Activated naive CD8-positive, alpha-beta T cell treated with anti-CD3 and anti-CD28 coated beads for 36 hours (primary cell): Measurements from ENCODE around the gene ARL15. TPM values are rescaled to one million over a fixed set of nuclear protein-coding genes. Genes with fewer than 3 reads are reported as not detected.

Experiments used
- DNase-seq: peaks from one replicate; pipeline ENCODE4 v3.0.0; 2021
- H3K27ac Mint-ChIP-seq: one replicate; pipeline ENCODE4 v1.8.0; 2022; ENCODE audit warnings: mild to moderate bottlenecking, moderate library complexity, mixed read lengths
- H3K27me3 Mint-ChIP-seq: one replicate; pipeline ENCODE4 v1.8.0; 2022; ENCODE audit warnings: mild to moderate bottlenecking, mixed read lengths
- H3K36me3 Mint-ChIP-seq: one replicate; pipeline ENCODE4 v1.8.0; 2021; ENCODE audit warnings: mild to moderate bottlenecking, mixed read lengths
- H3K4me1 Mint-ChIP-seq: one replicate; pipeline ENCODE4 v1.8.0; 2021; ENCODE audit warnings: mixed read lengths
- H3K4me3 Mint-ChIP-seq: one replicate; pipeline ENCODE4 v1.8.0; 2022; ENCODE audit warnings: mild to moderate bottlenecking, moderate library complexity, mixed read lengths
- H3K9me3 Mint-ChIP-seq: one replicate; pipeline ENCODE4 v1.8.0; 2022; ENCODE audit warnings: mixed read lengths
- total RNA-seq, 2 experiments: library from RNA; stranded (reverse); gene quantifications; one replicate each; pipeline ENCODE4 v1.2.3, GENCODE V29; 2021

Gene ARL15
- total RNA-seq, 2 experiments from 2014 or later = 4.1 to 5.5 TPM

- H3K27ac Mint-ChIP-seq = no peak overlapping the region
- H3K9me3 Mint-ChIP-seq = peaks cover 1% of the 10 kb centered on the region
Measured at GRCh38 chr5:54159893-54160195, 150.5 kb downstream of the ARL15 start.

GRCh38 chr5:54159153-54159892 lies 151.1 kb downstream of the ARL15 start:
- H3K9me3 Mint-ChIP-seq = no peaks in the 10 kb centered on the region
- DNase-seq = no peak
- H3K4me3 Mint-ChIP-seq = no peak overlapping the region

More at GRCh38 chr5:54159893-54160195, 150.5 kb downstream of the ARL15 start:
- H3K4me3 Mint-ChIP-seq = no peak overlapping the region
- H3K27me3 Mint-ChIP-seq = no peaks in the 10 kb centered on the region
- no peak for DNase-seq
- H3K4me1 Mint-ChIP-seq = peaks cover 4% of the 10 kb centered on the region
- H3K36me3 Mint-ChIP-seq = peaks cover 8% of the 10 kb centered on the region

GRCh38 chr5:54156577-54156976 lies 153.8 kb downstream of the ARL15 start:
- Mint-ChIP-seq H3K4me1 (peaks cover 4% of the 10 kb centered on the region), H3K27me3 (no peaks in the 10 kb centered on the region), H3K36me3 (peaks cover 4% of the 10 kb centered on the region), H3K27ac (no peak overlapping the region), H3K9me3 (no peaks in the 10 kb centered on the region), H3K4me3 (no peak overlapping the region)
- no peak for DNase-seq

More at GRCh38 chr5:54159153-54159892, 151.1 kb downstream of the ARL15 start:
- Mint-ChIP-seq H3K4me1 (peaks cover 4% of the 10 kb centered on the region), H3K36me3 (peaks cover 6% of the 10 kb centered on the region), H3K27ac (no peak overlapping the region), H3K27me3 (no peaks in the 10 kb centered on the region)

DNA sequence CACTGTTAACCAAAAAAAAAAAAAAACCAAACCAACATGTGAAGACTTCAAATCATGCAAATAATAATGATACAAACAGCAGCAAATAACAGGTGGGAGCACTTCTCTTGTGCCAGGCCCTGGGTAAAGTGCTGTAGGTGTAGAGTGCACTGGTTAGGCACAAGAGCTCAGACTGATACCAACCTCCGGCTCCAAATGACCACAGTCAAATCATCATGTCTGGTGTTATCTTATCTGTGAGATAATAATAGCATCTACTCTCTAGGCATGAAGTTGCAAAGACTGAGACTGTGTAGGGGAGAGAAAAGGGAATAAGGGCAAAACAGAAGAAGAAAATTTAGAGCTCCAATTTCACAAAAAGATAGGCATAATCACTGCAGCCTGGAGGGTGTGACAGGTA lies 159.5 kb downstream of the ARL15 start:
- no peak overlapping the region for H3K27ac Mint-ChIP-seq

DNA sequence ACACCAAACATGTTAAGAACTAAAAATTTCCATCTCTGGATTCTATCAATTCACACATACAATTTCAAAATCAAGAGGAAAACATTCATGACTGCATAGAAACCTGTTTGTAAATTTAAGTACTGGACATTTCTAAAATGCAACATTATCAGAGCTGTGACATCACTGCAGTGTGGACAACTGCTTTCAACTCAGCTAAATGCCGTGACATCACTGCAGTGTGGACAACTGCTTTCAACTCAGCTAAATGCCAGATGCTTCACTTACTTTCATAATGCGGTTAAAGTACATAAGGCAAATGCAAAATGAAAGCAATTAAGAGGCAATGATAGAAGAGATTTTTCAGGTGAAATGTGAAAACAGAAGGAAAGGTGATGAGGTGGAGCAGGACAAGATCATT lies 161.5 kb downstream of the ARL15 start:
- no peak overlapping the region for H3K4me3 Mint-ChIP-seq
- no peaks in the 10 kb centered on the region for H3K4me1 Mint-ChIP-seq
- no peak for DNase-seq
- H3K9me3 Mint-ChIP-seq = no peaks in the 10 kb centered on the region
- peaks cover 18% of the 10 kb centered on the region for H3K36me3 Mint-ChIP-seq
- no peak overlapping the region for H3K27ac Mint-ChIP-seq
- H3K27me3 Mint-ChIP-seq = no peaks in the 10 kb centered on the region

More for the DNA sequence above, 159.5 kb downstream of the ARL15 start:
- Mint-ChIP-seq H3K4me3 (no peak overlapping the region), H3K4me1 (no peaks in the 10 kb centered on the region), H3K27me3 (no peaks in the 10 kb centered on the region), H3K9me3 (no peaks in the 10 kb centered on the region), H3K36me3 (peaks cover 12% of the 10 kb centered on the region)
- DNase-seq = no peak

- Mint-ChIP-seq H3K36me3 (peaks cover 18% of the 10 kb centered on the region), H3K27ac (no peak overlapping the region), H3K27me3 (no peaks in the 10 kb centered on the region), H3K4me1 (no peaks in the 10 kb centered on the region), H3K9me3 (no peaks in the 10 kb centered on the region), H3K4me3 (no peak overlapping the region)
- no peak for DNase-seq
Measured at GRCh38 chr5:54148067-54148845, 162.1 kb downstream of the ARL15 start.

- Mint-ChIP-seq H3K27me3 (no peaks in the 10 kb centered on the region), H3K36me3 (peaks cover 20% of the 10 kb centered on the region), H3K4me3 (no peak overlapping the region), H3K27ac (no peak overlapping the region), H3K4me1 (no peaks in the 10 kb centered on the region), H3K9me3 (no peaks in the 10 kb centered on the region)
- no peak for DNase-seq
Measured at GRCh38 chr5:54146916-54147315, 163.5 kb downstream of the ARL15 start.

DNA sequence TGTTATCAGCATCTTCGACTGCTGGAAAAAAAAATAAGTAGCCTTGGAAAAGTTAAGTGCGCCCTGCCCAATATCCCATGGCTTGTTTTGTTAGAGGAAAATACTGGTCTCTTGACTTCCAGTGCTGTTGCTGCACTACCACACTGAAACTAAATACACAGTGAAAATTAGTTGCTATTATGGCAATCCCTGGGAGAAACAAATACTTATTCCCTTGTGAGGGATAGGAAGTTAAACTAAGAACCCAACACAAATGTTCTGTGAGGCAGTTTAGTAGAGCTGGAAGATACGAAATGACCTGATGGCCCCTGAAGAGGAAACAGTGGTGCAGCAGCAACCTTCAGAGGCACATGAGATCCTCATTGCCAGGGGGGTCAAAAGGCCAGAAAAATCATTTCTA lies 164.0 kb downstream of the ARL15 start:
- Mint-ChIP-seq H3K4me1 (no peaks in the 10 kb centered on the region), H3K27me3 (no peaks in the 10 kb centered on the region), H3K27ac (no peak overlapping the region), H3K9me3 (no peaks in the 10 kb centered on the region), H3K36me3 (peaks cover 20% of the 10 kb centered on the region), H3K4me3 (no peak overlapping the region)
- no peak for DNase-seq

- Mint-ChIP-seq H3K27me3 (no peaks in the 10 kb centered on the region), H3K4me1 (no peaks in the 10 kb centered on the region), H3K4me3 (no peak overlapping the region), H3K36me3 (peaks cover 5% of the 10 kb centered on the region), H3K9me3 (no peaks in the 10 kb centered on the region), H3K27ac (no peak overlapping the region)
- no peak for DNase-seq
Measured at GRCh38 chr5:54140247-54140840, 170.0 kb downstream of the ARL15 start.

DNA sequence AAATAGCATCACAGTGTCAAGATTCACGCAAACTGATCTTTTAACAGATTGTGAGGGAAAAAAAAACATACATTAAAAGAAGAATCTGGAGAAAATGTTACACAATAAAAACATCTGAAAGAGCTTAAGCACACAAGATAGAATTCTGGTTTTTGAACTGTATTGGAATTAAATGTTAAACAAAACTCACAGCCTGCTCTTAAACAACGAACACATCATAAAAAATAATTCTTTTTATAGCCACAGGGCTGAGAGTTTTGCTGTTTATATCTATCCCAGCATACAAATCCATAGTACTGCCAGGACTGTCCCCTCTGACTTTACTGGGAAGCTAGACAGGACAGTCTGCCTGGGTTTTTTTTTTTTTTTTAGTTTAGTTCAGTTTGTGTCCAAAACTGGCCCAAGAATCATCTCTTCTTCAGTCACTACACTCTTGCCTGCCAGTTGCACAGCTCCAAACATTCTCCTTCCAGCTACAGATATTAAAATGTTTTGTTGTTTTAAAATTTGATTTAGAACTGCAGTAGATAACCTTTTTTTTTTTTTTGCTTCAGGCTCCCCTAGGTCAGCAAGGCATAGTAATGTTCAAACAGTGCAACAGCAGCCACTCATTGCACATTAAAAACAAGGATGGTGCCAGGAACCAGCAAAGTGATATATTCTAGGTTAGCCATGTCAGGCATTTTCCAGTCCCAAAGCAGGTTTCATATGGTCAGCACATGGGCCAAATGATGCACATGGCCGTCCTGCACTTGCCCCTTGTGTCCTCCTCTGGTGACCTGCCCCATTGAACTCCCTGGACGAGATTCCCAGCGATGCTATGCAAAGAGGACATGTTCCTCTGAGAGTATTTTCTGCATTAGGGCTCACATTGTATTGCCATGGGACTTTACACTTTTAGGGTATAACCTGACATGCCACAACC lies 173.6 kb downstream of the ARL15 start:
- Mint-ChIP-seq H3K36me3 (no peaks in the 10 kb centered on the region), H3K4me3 (no peak overlapping the region), H3K27ac (no peak overlapping the region), H3K4me1 (no peaks in the 10 kb centered on the region), H3K9me3 (no peaks in the 10 kb centered on the region), H3K27me3 (no peaks in the 10 kb centered on the region)
- no peak for DNase-seq

- no peaks in the 10 kb centered on the region for H3K4me1 Mint-ChIP-seq
- no peaks in the 10 kb centered on the region for H3K27me3 Mint-ChIP-seq
- DNase-seq = no peak
- no peak overlapping the region for H3K4me3 Mint-ChIP-seq
- no peaks in the 10 kb centered on the region for H3K9me3 Mint-ChIP-seq
- H3K27ac Mint-ChIP-seq = no peak overlapping the region
- H3K36me3 Mint-ChIP-seq = no peaks in the 10 kb centered on the region
Measured at GRCh38 chr5:54135042-54135441, 175.3 kb downstream of the ARL15 start.

GRCh38 chr5:54133917-54134316 lies 176.5 kb downstream of the ARL15 start:
- no peaks in the 10 kb centered on the region for H3K27me3 Mint-ChIP-seq
- DNase-seq = no peak
- no peak overlapping the region for H3K4me3 Mint-ChIP-seq
- no peaks in the 10 kb centered on the region for H3K4me1 Mint-ChIP-seq
- H3K9me3 Mint-ChIP-seq = peaks cover 4% of the 10 kb centered on the region
- H3K27ac Mint-ChIP-seq = no peak overlapping the region
- H3K36me3 Mint-ChIP-seq = peaks cover 4% of the 10 kb centered on the region

- no peak overlapping the region for H3K4me3 Mint-ChIP-seq
- no peaks in the 10 kb centered on the region for H3K27me3 Mint-ChIP-seq
- H3K36me3 Mint-ChIP-seq = peaks cover 3% of the 10 kb centered on the region
- H3K9me3 Mint-ChIP-seq = no peaks in the 10 kb centered on the region
- H3K4me1 Mint-ChIP-seq = no peaks in the 10 kb centered on the region
- DNase-seq = no peak
- no peak overlapping the region for H3K27ac Mint-ChIP-seq
Measured at GRCh38 chr5:54120473-54120872, 189.9 kb downstream of the ARL15 start.

GRCh38 chr5:54117957-54118356 lies 192.4 kb downstream of the ARL15 start:
- Mint-ChIP-seq H3K9me3 (no peaks in the 10 kb centered on the region), H3K4me3 (no peak overlapping the region), H3K36me3 (peaks cover 3% of the 10 kb centered on the region), H3K27me3 (no peaks in the 10 kb centered on the region), H3K27ac (no peak overlapping the region), H3K4me1 (no peaks in the 10 kb centered on the region)
- no peak for DNase-seq
